GM12875 (cell line): Measurements from ENCODE around the gene IGSF3.
A peak's percentile ranks its signal among the peaks of the same experiment; 100 is the strongest.
"Not testable (repeated sequence)": the region's sequence is repeated elsewhere in the genome, so short reads cannot be mapped to it uniquely, and the experiment has no call there.

ENCODE experiments used
- H3K4me3 ChIP-seq: one replicate; pipeline ENCODE4 v1.5.1; 2011; ENCODE audit warnings: low read depth, low read length, control low read depth
- TF ChIP-seq, protein P1 (sequence below): IDR thresholded peaks from 2 replicates; pipeline ENCODE4 v1.5.1; 2011; ENCODE audit warnings: low read depth, mild to moderate bottlenecking, control low read depth, inconsistent platforms, low read length, moderate library complexity, borderline replicate concordance; ENCODE audit not compliant: insufficient read depth

The IGSF3 gene

GRCh38 chr1:116569776-116570357 is 97.7 kb downstream of the IGSF3 start:
- TF ChIP-seq, protein P1, sequence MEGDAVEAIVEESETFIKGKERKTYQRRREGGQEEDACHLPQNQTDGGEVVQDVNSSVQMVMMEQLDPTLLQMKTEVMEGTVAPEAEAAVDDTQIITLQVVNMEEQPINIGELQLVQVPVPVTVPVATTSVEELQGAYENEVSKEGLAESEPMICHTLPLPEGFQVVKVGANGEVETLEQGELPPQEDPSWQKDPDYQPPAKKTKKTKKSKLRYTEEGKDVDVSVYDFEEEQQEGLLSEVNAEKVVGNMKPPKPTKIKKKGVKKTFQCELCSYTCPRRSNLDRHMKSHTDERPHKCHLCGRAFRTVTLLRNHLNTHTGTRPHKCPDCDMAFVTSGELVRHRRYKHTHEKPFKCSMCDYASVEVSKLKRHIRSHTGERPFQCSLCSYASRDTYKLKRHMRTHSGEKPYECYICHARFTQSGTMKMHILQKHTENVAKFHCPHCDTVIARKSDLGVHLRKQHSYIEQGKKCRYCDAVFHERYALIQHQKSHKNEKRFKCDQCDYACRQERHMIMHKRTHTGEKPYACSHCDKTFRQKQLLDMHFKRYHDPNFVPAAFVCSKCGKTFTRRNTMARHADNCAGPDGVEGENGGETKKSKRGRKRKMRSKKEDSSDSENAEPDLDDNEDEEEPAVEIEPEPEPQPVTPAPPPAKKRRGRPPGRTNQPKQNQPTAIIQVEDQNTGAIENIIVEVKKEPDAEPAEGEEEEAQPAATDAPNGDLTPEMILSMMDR = no peak
- H3K4me3 ChIP-seq = peak overlapping the region; percentile 70

DNA sequence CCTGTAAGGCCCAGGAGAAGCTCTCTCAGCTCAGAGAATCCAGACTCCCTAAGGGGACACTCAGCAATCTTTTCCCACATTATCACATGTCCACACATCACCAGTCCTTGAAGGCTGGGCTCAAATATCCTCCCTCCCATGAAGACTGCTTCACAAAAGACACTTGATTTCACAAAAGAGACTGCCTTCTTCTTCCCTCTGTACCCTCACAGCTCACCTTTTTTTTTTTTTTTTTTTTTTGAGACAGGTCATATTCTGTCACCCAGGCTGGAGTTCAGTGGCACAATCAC is 98.2 kb downstream of the IGSF3 start:
- TF ChIP-seq, protein P1 = no peak
- peak overlapping the region; percentile 70 for H3K4me3 ChIP-seq

GRCh38 chr1:116568662-116569380 is 98.7 kb downstream of the IGSF3 start:
- TF ChIP-seq, protein P1 = no peak
- peak overlapping the region; percentile 70 for H3K4me3 ChIP-seq

- TF ChIP-seq, protein P1 = no peak
- H3K4me3 ChIP-seq = peak overlapping the region; percentile 70
Measured at GRCh38 chr1:116567790-116568661, 99.5 kb downstream of the IGSF3 start.

- TF ChIP-seq, protein P1 = no peak
- H3K4me3 ChIP-seq = no peak overlapping the region
Measured at GRCh38 chr1:116565222-116565621, 102.3 kb downstream of the IGSF3 start.

DNA sequence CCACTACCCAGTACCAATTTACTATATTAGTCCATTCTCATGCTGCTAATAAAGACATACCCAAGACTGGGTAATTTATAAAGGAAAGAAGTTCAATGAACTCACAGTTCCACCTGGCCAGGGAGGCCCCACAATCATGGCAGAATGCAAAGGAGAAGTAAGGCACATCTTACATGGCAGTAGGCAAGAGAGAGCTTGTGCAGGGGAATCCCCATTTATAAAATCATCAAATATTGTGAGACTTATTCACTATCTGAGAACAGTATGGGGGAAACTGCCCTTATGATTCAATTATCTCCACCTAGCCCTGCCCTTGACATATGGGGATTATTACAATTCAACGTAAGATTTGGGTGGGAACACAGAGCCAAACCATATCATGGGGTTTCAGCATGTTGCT is 103.1 kb downstream of the IGSF3 start:
- no peak overlapping the region for H3K4me3 ChIP-seq
- TF ChIP-seq, protein P1 = no peak

DNA sequence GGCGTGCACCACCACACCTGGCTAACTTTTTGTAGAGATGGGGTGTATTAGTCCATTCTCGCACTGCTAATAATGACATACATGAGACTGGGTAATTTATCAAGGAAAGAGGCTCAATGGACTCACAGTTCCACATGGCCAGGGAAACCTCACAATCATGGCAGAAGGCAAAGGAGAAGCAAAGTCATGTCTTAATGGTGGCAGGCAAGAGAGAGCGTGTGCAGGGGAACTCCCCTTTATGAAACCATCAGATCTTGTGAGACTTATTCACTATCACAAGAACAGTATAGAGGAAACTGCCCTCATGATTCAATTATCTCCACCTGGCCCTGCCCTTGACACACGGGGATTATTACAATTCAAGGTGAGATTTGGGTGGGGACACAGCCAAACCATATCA is 105.1 kb downstream of the IGSF3 start:
- not testable (repeated sequence) for H3K4me3 ChIP-seq
